GM15510 (cell line): ENCODE results near the gene IRX2.

Source experiments
- POLR2A ChIP-seq: IDR thresholded peaks from 3 replicates; pipeline ENCODE4 v1.6.1; 2011; ENCODE audit warnings: borderline replicate concordance; ENCODE audit not compliant: insufficient read length; ENCODE audit errors: extremely low read depth

The IRX2 gene

GRCh38 chr5:2751592-2752021 lies at the start of gene IRX2:
TSS of gene IRX2 (minus strand) at chr5:2751677. CDS start at chr5:2751413, 264 bp downstream.
- no peak for TF ChIP-seq POLR2A

- no peak for TF ChIP-seq POLR2A
Observed at GRCh38 chr5:2800035-2800434, 48.6 kb upstream of the IRX2 start.

GRCh38 chr5:2797981-2798380 lies 46.5 kb upstream of the IRX2 start:
- TF ChIP-seq POLR2A: no peak

GRCh38 chr5:2797160-2797559 lies 45.7 kb upstream of the IRX2 start:
- no peak for TF ChIP-seq POLR2A

- TF ChIP-seq POLR2A: no peak
Observed at GRCh38 chr5:2783223-2783622, 31.7 kb upstream of the IRX2 start.

GRCh38 chr5:2782658-2783057 lies 31.2 kb upstream of the IRX2 start:
- no peak for TF ChIP-seq POLR2A

- no peak for TF ChIP-seq POLR2A
Observed at GRCh38 chr5:2780421-2781171, 29.1 kb upstream of the IRX2 start.

- TF ChIP-seq POLR2A: no peak
Observed at GRCh38 chr5:2779459-2779858, 28.0 kb upstream of the IRX2 start.

GRCh38 chr5:2776337-2777302 lies 25.1 kb upstream of the IRX2 start:
- TF ChIP-seq POLR2A: no peak

GRCh38 chr5:2773327-2773726 lies 21.9 kb upstream of the IRX2 start:
- no peak for TF ChIP-seq POLR2A

- no peak for TF ChIP-seq POLR2A
Observed at GRCh38 chr5:2767089-2767488, 15.6 kb upstream of the IRX2 start.

- TF ChIP-seq POLR2A: no peak
Observed at GRCh38 chr5:2764581-2764980, 13.1 kb upstream of the IRX2 start.

- TF ChIP-seq POLR2A: no peak
Observed at GRCh38 chr5:2763533-2763794, 12.0 kb upstream of the IRX2 start.

- no peak for TF ChIP-seq POLR2A
Observed at GRCh38 chr5:2762744-2763532, 11.5 kb upstream of the IRX2 start.

- TF ChIP-seq POLR2A: no peak
Observed at GRCh38 chr5:2761921-2762488, 10.5 kb upstream of the IRX2 start.

- no peak for TF ChIP-seq POLR2A
Observed at GRCh38 chr5:2759696-2760461, 8.4 kb upstream of the IRX2 start.
